ENCODE measurements around the gene QPCT. TPM values are rescaled to one million over a fixed set of nuclear protein-coding genes. Genes with fewer than 3 reads are reported as not detected.

Gene QPCT
- total and polyA plus RNA-seq, 5 donors, result 1.7 to 7.3 (median 2.5) TPM

DNA sequence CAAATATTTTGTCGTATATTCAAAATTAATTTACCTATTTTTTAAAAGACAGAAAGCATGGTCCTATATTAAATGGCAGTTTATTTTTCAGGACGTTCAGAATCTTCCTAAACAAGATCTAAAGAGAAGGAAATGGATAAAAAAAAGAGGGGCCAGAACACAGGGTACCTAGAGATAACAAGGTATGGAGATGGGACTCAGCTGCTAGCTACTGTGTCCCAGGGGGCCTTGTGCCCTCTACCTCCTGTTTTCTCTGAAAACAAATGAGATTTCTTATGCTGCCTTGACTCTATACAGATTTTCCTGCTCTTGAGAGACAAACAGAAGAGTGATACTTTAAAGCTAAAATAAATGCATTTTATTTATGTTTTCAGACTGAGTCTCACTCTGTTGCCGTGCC lies 29.1 kb upstream of the QPCT start:
- Histone ChIP-seq H3K9me3 (ENCODE audit: control insufficient read depth, low read length) (no peaks in the 10 kb centered on the region), H3K4me3 (ENCODE audit: low read length) (no peak overlapping the region), H3K27me3 (ENCODE audit: control insufficient read depth, insufficient read depth) (no peaks in the 10 kb centered on the region), H3K4me1 (ENCODE audit: control insufficient read depth, insufficient read depth, low read length) (peaks cover 7% of the 10 kb centered on the region), H3K27ac (ENCODE audit: low read length) (no peak overlapping the region)
- ATAC-seq (no peak), DNase-seq (no peak)
- intact Hi-C loops (cut with DNase I), result no loop called here
- 79% methylated on average over 3 of the region's 3 CpGs for WGBS

DNA sequence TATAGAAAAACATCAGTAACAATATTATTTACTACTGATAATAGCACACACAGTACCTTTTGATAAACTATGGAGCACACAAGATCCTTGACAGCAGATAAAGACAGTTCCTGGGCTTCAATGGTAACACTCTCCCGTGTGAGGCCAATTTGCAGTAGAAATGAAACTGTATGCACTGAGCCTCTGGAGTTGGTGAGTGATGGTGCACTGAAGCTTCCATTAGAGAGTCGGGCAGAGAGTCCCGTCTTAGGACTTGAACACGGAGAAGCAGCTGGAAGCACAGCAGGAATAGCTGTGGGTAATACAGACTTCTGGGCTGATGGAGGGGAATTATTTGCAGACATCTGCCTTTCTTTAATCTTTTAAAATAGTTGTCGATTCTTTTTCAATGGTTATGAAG lies 28.2 kb upstream of the QPCT start:
- Histone ChIP-seq H3K4me3 (ENCODE audit: low read length) (no peak overlapping the region), H3K4me1 (ENCODE audit: control insufficient read depth, insufficient read depth, low read length) (peaks cover 7% of the 10 kb centered on the region), H3K27me3 (ENCODE audit: control insufficient read depth, insufficient read depth) (no peaks in the 10 kb centered on the region), H3K9me3 (ENCODE audit: control insufficient read depth, low read length) (no peaks in the 10 kb centered on the region), H3K27ac (ENCODE audit: low read length) (no peak overlapping the region)
- intact Hi-C loops (cut with DNase I), result no loop called here
- DNase-seq (no peak), ATAC-seq (no peak)
- 93% methylated on average over 5 of the region's 5 CpGs for WGBS

DNA sequence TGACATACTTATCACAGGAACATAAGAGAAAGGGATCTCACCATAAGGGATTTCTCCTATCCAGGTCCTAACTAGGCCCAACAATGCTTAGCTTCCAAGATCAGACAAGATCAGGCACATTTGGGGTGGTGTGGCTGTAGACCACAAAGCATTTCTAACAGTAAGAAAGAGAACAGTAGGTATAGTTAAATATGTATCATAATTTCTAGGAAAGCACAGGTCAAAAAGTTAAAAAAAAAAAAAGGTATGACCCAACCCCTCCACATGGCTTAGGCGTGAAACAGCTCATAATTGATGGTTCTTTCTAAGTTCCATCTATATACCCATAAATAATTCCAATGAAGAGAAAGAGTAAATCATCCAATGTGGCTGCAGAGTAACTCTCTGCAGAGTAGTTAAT lies 26.7 kb upstream of the QPCT start:
- Histone ChIP-seq H3K27ac (ENCODE audit: low read length) (no peak overlapping the region), H3K27me3 (ENCODE audit: control insufficient read depth, insufficient read depth) (no peaks in the 10 kb centered on the region), H3K4me3 (ENCODE audit: low read length) (no peak overlapping the region), H3K9me3 (ENCODE audit: control insufficient read depth, low read length) (no peaks in the 10 kb centered on the region), H3K4me1 (ENCODE audit: control insufficient read depth, insufficient read depth, low read length) (peaks cover 7% of the 10 kb centered on the region)
- no peak for DNase-seq
- intact Hi-C loops (cut with DNase I), result no loop called here
- 98% methylated on average over 1 of the region's 1 CpG for WGBS
- no peak for ATAC-seq

DNA sequence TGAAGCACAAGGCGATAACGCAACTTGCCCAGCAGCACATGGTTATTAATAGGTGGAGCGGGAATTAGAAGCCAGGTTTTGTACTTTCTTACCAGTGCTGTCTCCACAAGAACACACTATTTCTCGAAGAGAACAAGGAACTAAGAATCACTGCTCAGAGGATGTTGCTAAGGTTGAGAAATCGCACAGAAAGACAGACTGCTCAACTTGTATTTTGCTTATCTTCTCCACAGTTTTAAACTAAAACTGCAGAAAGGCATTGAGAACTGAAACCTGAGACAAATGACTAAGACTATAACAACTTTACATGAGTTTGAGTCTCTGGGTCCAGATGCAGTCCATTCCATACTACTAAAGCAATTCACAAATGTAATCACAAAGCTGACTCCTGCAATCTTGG lies 26.0 kb upstream of the QPCT start:
- Histone ChIP-seq H3K27me3 (ENCODE audit: control insufficient read depth, insufficient read depth) (no peaks in the 10 kb centered on the region), H3K4me1 (ENCODE audit: control insufficient read depth, insufficient read depth, low read length) (peaks cover 5% of the 10 kb centered on the region), H3K27ac (ENCODE audit: low read length) (no peak overlapping the region), H3K9me3 (ENCODE audit: control insufficient read depth, low read length) (no peaks in the 10 kb centered on the region), H3K4me3 (ENCODE audit: low read length) (no peak overlapping the region)
- ATAC-seq (peak in 1 of 2 donors; percentile 38), DNase-seq (no peak)
- 66% methylated on average over 5 of the region's 5 CpGs for WGBS
- intact Hi-C loops (cut with DNase I), result no loop called here

DNA sequence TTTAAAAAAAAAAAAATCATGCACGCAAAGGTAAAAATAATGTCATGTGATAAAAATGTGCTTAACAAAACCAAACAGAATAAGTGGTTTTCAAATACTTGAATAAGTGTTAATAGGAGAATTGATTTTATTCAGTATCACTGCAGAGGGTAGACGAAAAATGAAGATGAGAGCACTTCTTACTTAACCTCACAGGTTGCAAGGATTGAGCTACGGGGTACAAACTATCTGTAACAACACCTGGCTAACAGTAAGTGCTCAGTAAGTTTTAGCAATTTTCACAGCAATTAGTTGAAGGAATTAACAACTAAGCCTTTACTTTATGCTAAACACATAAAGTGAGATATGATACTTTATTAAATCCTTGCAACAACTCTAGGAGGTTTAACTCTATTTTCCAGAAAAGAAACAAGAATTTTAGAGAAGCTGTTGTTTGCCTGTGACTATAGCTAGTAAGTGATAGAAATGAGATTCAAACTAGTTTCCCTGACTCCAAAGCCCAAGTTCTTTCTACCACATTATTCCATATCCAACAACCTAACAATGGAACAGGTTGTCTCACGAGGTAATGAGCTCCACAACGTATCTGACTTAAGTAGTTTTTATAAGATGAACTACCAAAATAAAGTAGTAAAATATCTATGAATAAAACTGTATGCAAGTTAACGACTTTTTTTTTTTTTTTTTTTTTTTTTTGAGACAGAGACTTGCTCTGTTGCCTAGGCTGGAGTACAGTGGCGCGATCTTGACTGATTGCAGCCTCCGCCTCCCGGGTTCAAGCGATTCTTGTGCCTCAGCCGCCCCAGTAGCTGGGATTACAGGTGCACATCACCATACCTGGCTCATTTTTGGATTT lies 24.4 kb upstream of the QPCT start:
- H3K4me1 ChIP-seq (ENCODE audit: control insufficient read depth, insufficient read depth, low read length), result peaks cover 5% of the 10 kb centered on the region
- no peak overlapping the region for H3K4me3 ChIP-seq (ENCODE audit: low read length)
- DNase-seq (peak in 1 of 3 donors; percentile 22), ATAC-seq (no peak)
- WGBS, result 94% methylated on average over 12 of the region's 12 CpGs
- H3K27ac ChIP-seq (ENCODE audit: low read length), result no peak overlapping the region
- H3K27me3 ChIP-seq (ENCODE audit: control insufficient read depth, insufficient read depth), result no peaks in the 10 kb centered on the region
- intact Hi-C loops (cut with DNase I), result no loop called here
- H3K9me3 ChIP-seq (ENCODE audit: control insufficient read depth, low read length), result no peaks in the 10 kb centered on the region

DNA sequence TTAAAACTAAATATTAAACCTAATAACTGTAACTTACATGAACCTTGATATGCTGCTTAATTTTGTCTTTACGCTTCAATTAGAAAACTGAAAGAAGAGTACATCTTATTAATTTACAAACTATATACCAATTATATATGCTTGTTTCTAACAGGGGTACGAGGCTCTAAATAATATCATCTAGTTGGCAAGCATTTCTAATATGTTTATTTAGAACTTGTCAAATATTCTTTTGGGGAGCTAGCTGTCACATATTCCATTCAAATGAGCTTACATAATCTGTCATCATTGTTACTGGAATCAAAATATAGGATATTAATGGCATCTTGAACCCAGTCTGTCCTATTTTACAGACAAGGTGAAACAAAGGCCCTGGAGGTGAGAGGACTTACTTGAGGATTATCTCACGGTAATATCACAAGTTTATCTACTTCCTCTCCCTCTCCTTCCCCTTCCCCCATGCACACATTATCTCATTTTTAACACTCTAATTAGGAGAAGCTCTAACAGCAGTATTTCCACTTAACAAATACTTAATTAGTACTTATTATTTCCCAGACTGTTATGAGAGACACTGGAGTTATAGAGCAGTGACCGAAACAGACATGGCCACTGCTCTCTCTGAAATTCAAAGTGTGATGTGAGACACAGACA lies 23.3 kb upstream of the QPCT start:
- Histone ChIP-seq H3K27ac (ENCODE audit: low read length) (no peak overlapping the region), H3K4me1 (ENCODE audit: control insufficient read depth, insufficient read depth, low read length) (peaks cover 1% of the 10 kb centered on the region), H3K9me3 (ENCODE audit: control insufficient read depth, low read length) (no peaks in the 10 kb centered on the region), H3K4me3 (ENCODE audit: low read length) (no peak overlapping the region), H3K27me3 (ENCODE audit: control insufficient read depth, insufficient read depth) (no peaks in the 10 kb centered on the region)
- no peak for ATAC-seq
- intact Hi-C loops (cut with DNase I), result no loop called here
- DNase-seq, result no peak
- WGBS, result 65% methylated on average over 4 of the region's 4 CpGs

DNA sequence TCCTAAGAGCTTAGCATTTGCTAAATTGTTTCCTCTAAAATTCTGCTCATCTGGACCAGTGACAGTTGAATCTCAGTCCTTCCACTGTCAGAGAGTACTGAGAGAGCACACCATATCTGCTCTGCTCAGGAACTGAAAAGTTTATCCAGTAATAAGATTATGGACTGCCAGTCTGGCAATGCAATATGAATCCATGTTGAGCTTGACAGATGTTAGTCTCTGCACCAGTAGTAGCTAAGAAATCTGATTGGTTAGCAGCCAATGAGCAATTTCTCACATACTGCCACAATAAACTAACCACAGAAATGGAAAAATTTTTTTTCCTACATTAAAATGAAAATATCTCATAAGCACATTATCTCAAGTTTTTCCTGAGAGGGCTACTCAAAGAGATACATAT lies 22.1 kb upstream of the QPCT start:
- no peak for DNase-seq
- Histone ChIP-seq H3K27ac (ENCODE audit: low read length) (no peak overlapping the region), H3K4me1 (ENCODE audit: control insufficient read depth, insufficient read depth, low read length) (no peaks in the 10 kb centered on the region), H3K9me3 (ENCODE audit: control insufficient read depth, low read length) (no peaks in the 10 kb centered on the region), H3K27me3 (ENCODE audit: control insufficient read depth, insufficient read depth) (no peaks in the 10 kb centered on the region), H3K4me3 (ENCODE audit: low read length) (peak overlapping the region; percentile 22)
- intact Hi-C loops (cut with DNase I), result no loop called here
- ATAC-seq, result no peak

DNA sequence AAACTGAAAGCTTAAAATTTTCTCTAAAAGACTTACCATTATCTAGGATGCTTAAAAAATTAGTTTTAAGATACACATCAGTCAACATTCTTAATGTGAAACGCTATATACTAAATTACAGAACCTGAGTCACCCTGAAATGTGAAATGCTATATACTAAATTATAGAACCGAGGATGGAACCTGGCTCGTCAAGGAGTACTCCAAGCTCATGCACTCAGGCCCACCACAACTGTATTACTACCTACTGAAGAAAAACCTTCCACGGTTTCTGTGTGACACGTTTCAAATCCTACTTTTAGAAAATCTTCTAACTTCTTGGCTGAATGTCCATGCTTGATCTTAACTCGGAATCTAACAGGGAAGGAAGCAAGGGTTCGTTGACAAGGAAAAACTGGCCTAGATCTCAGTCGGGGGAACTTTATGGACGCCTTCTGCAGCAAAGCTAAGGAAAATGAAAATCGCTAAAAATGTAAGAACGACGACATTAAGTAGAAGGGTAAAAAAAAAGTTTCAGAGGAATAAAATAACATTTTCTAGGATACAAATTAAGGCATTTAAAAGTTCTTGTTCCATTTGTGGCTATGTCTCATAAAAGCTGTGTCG lies 21.2 kb upstream of the QPCT start:
- DNase-seq, result no peak
- Histone ChIP-seq H3K27ac (ENCODE audit: low read length) (peak overlapping the region; percentile 62), H3K9me3 (ENCODE audit: control insufficient read depth, low read length) (no peaks in the 10 kb centered on the region), H3K4me3 (ENCODE audit: low read length) (peak overlapping the region; percentile 99), H3K4me1 (ENCODE audit: control insufficient read depth, insufficient read depth, low read length) (no peaks in the 10 kb centered on the region), H3K27me3 (ENCODE audit: control insufficient read depth, insufficient read depth) (no peaks in the 10 kb centered on the region)
- intact Hi-C loops (cut with DNase I), result no loop called here
- no peak for ATAC-seq
- 18% methylated on average over 13 of the region's 13 CpGs for WGBS

DNA sequence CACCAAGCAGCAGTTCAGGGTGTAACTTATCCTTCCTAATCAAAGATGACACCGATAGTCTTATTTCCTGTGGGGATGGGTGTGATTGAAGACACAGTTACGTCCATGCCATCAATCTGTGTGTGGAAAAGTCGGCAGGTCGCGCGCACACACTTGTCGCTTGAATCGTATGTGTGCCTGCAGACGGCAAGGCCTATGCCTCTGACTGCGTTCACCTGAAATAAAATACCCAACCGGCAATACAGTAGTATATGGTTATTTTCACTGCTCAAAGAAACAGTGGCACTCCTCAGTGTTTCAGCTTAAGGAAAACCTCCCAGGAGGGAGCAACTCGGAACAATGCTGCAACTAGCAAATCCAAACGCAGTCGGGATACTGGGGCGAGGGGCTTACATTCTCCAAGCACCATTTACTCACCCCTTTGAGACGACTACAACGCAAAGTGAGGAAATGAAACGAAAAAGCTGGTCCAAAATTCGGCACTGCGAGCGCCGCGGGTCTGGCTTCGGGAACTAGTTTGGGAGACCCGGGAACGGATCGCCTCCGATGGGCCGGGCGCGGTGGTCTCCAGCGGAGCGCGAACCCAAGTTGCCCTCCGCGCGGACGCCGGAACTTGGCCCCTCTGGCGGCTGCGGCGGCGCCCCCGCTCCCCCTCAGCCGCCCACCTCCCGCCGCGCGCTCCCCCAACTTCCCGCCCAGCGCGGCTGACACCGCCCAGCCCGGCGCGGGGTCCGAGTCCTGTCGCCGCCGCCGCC lies 20.5 kb upstream of the QPCT start:
- WGBS, result under 1% methylated on average over 61 of the region's 61 CpGs
- no peaks in the 10 kb centered on the region for H3K27me3 ChIP-seq (ENCODE audit: control insufficient read depth, insufficient read depth)
- intact Hi-C loops (cut with DNase I), result no loop called here
- H3K4me1 ChIP-seq (ENCODE audit: control insufficient read depth, insufficient read depth, low read length), result no peaks in the 10 kb centered on the region
- H3K4me3 ChIP-seq (ENCODE audit: low read length), result peak overlapping the region; percentile 99
- H3K27ac ChIP-seq (ENCODE audit: low read length), result peak overlapping the region; percentile 62
- no peaks in the 10 kb centered on the region for H3K9me3 ChIP-seq (ENCODE audit: control insufficient read depth, low read length)
- peak; percentile 42 to 71 (median 57) for DNase-seq
- peak; percentile 40 to 56 for ATAC-seq

DNA sequence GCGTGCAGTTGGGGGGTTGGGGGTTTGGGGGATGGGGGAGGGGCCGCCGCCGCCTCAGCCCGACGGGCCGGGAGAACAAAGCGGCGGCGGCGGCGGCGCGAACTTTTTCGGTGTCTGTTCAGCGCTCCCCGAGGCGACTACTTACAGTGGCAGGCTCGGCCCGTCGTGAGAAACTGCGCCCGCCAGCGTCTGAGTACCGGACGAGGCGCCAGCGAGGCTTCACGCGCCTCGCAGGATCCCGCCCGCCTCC lies 20.0 kb upstream of the QPCT start:
- H3K27me3 ChIP-seq (ENCODE audit: control insufficient read depth, insufficient read depth), result no peaks in the 10 kb centered on the region
- peak overlapping the region; percentile 99 for H3K4me3 ChIP-seq (ENCODE audit: low read length)
- DNase-seq (peak; percentile 86 to 95 (median 95)), ATAC-seq (no peak)
- peak overlapping the region; percentile 62 for H3K27ac ChIP-seq (ENCODE audit: low read length)
- no peaks in the 10 kb centered on the region for H3K9me3 ChIP-seq (ENCODE audit: control insufficient read depth, low read length)
- 0% methylated on average over 33 of the region's 33 CpGs for WGBS
- intact Hi-C loops (cut with DNase I), result no loop called here
- H3K4me1 ChIP-seq (ENCODE audit: control insufficient read depth, insufficient read depth, low read length), result no peaks in the 10 kb centered on the region

Data from right cardiac atrium (tissue), 5 donors.